Subcutaneous adipose tissue (tissue), 4 donors: ENCODE results near the gene TMEM184B. TPM values are rescaled to one million over a fixed set of nuclear protein-coding genes. Genes with fewer than 3 reads are reported as not detected.

Experiments used
- total RNA-seq, 4 donors: library from RNA; depleted of rRNA; stranded (reverse); fragments of >200 nt; gene quantifications; one replicate each; pipeline ENCODE4 v1.1.0, GENCODE V29; 2016
- TF ChIP-seq, protein P1 (sequence below): fragments of 450-650 bp; IDR thresholded peaks from one replicate; pipeline ENCODE4 v1.5.1; 2016; ENCODE audit warnings: low read depth, mild to moderate bottlenecking, control low read depth, antibody characterized with exemption, moderate library complexity

TMEM184B gene
- total RNA-seq, 4 donors from 2014 or later = 23.6 to 105 (median 41.4) TPM

DNA sequence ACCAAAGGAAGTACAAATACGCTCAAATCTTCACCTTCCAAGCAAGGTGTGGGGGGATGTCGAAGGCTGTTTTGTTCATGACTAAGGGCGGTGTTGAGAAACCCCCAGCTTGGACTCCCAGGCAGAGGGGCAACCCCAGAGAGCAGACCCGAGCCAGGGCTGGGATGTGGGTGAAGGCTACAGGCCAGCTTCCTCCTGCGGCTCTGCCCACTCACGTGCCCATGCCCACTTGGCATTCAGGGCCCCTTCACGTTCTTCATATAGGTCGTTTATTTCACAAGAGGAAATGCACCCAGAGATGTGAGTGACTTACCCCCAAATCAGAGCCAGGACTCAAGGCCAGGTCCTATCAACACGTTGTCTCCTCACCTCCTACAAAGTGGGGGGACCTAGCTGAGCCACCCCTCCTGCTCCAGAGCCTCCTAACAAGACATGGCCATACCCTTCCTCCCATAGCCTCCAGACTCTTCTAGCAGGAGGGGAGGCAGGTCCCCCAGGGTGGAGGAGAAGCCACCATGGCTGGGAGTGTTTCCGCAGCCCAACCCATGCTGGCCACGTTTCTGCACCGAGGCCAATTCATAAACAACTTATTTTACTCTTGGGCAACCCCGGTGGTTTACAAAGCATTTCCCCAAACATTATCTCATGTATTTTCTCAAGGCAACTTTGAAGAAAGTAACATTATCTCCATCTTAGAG, 22.0 kb downstream of the TMEM184B start:
- TF ChIP-seq, protein P1, sequence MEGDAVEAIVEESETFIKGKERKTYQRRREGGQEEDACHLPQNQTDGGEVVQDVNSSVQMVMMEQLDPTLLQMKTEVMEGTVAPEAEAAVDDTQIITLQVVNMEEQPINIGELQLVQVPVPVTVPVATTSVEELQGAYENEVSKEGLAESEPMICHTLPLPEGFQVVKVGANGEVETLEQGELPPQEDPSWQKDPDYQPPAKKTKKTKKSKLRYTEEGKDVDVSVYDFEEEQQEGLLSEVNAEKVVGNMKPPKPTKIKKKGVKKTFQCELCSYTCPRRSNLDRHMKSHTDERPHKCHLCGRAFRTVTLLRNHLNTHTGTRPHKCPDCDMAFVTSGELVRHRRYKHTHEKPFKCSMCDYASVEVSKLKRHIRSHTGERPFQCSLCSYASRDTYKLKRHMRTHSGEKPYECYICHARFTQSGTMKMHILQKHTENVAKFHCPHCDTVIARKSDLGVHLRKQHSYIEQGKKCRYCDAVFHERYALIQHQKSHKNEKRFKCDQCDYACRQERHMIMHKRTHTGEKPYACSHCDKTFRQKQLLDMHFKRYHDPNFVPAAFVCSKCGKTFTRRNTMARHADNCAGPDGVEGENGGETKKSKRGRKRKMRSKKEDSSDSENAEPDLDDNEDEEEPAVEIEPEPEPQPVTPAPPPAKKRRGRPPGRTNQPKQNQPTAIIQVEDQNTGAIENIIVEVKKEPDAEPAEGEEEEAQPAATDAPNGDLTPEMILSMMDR = no peak

- TF ChIP-seq, protein P1 = no peak
These were observed 22.8 kb downstream of the TMEM184B start for GRCh38 chr22:38249803-38250642.

DNA sequence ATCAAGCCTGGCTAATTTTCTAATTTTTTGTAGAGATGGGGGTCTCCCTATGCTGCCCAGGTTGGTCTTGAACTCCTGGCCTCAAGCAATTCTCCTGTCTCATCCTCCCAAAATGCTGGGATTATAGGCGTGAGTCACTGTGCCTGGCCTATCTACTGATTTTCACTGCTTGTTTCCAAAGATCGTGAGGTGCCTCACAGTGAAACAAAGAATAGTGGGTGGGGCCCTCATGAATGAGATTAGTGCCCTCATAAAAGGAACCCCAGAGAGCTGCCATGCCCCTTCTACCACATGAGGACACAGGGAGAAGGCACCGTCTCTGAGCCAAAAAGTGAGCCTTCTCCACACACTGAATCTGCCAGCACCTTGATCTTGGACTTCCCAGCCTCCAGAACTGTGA, 23.5 kb downstream of the TMEM184B start:
- TF ChIP-seq, protein P1 = no peak

DNA sequence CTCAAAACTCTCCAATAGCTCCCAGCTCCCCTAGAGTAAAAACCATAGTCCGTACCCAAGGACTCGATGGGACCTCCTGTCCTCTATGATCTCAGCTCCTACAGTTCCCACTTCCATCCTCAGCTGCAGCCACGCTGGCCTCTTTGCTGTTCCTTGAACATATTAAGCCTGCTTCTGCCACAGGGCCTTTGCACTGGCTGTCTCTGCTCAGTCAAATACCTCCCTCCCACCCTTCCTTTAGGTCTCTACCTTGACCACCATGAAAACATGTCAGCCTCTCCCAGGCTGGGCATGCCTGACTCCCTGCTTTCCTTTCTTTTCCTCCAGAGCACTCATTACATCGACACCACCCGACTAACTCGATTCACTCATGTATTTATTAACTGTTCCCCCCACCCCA, 24.5 kb downstream of the TMEM184B start:
- TF ChIP-seq, protein P1 = no peak

GRCh38 chr22:38247713-38248112, 25.1 kb downstream of the TMEM184B start:
- TF ChIP-seq, protein P1 = no peak

DNA sequence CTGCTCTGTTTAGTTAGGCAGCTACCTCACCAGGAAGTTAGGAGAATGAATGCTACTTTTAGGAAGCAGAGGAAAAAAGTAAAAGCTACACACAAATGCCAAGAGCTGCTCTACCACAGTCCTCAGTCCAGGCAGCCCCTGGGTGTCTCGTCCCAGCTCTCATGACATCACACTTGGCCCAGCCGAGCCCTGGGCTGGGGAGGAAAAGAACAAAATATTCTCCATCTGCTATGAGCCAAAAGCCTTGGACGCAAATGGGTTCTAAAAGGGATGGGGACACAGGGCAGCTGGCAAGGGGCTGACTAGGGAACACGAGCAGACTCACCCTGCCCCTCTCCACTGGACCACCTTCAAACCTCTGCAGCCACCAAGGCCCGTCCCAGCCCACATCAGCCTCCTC, 26.1 kb downstream of the TMEM184B start:
- TF ChIP-seq, protein P1 = no peak

- TF ChIP-seq, protein P1 = no peak
These were observed 26.7 kb downstream of the TMEM184B start for GRCh38 chr22:38246046-38246658.
